WTC11 (cell line): ENCODE results near the gene UBR2. TPM values are rescaled to one million over a fixed set of nuclear protein-coding genes. Genes with fewer than 3 reads are reported as not detected.

Experiments used
- ATAC-seq: fragments of 200-7000 bp; cut with Tn5 transposase; 2 replicates; pipeline ENCODE4 v1.10.0; 2021; ENCODE audit warnings: mild to moderate bottlenecking, moderate library complexity
- CTCF ChIA-PET: fragments of 300-600 bp; sonication (Branson Sonifier 250); formaldehyde crosslinking; loops from one replicate; lab custom pipeline; 2021; ENCODE audit warnings: antibody characterized with exemption; lab: Charles Lee
- POLR2A ChIA-PET: fragments of 350-600 bp; sonication (Branson Sonifier 250); formaldehyde crosslinking; loops from one replicate; lab custom pipeline; 2021; ENCODE audit warnings: antibody characterized with exemption; lab: Charles Lee
- DNase-seq: peaks from one replicate; pipeline ENCODE4 v3.0.0; 2021; ENCODE audit warnings: low spot score
- H3K27ac Mint-ChIP-seq: 2 replicates; pipeline ENCODE4 v1.8.0; 2021; ENCODE audit warnings: mixed read lengths
- H3K27me3 Mint-ChIP-seq: 2 replicates; pipeline ENCODE4 v1.8.0; 2021; ENCODE audit warnings: low read depth, mild to moderate bottlenecking, moderate library complexity, mixed read lengths
- H3K36me3 Mint-ChIP-seq: 2 replicates; pipeline ENCODE4 v1.8.0; 2021; ENCODE audit warnings: mixed read lengths
- H3K4me1 Mint-ChIP-seq: 2 replicates; pipeline ENCODE4 v1.8.0; 2022; ENCODE audit warnings: mixed read lengths
- H3K4me3 Mint-ChIP-seq: 2 replicates; pipeline ENCODE4 v1.8.0; 2021; ENCODE audit warnings: mild to moderate bottlenecking, moderate library complexity, mixed read lengths
- H3K9me3 Mint-ChIP-seq: 2 replicates; pipeline ENCODE4 v1.8.0; 2021; ENCODE audit warnings: mixed read lengths
- ATF6 ChIP-seq: sonication (generic); formaldehyde crosslinking; IDR thresholded peaks from 2 replicates; pipeline ENCODE4 v1.8.1; 2023; ENCODE audit warnings: mild to moderate bottlenecking, missing genetic modification reagents
- CDX4 ChIP-seq: fragments of 250-450 bp; sonication (Bioruptor Pico); IDR thresholded peaks from 2 replicates; pipeline ENCODE4 v1.9.0; 2021; ENCODE audit warnings: moderate library complexity, mild to moderate bottlenecking, inconsistent platforms, borderline replicate concordance
- CREM ChIP-seq: sonication (generic); formaldehyde crosslinking; IDR thresholded peaks from 2 replicates; pipeline ENCODE4 v1.8.1; 2022; ENCODE audit warnings: mild to moderate bottlenecking, missing genetic modification reagents, moderate library complexity
- E2F4 ChIP-seq: sonication (generic); formaldehyde crosslinking; IDR thresholded peaks from 2 replicates; pipeline ENCODE4 v1.8.1; 2022; ENCODE audit warnings: low read depth, mild to moderate bottlenecking, moderate library complexity, missing genetic modification reagents, borderline replicate concordance
- FOXJ3 ChIP-seq: sonication (generic); formaldehyde crosslinking; IDR thresholded peaks from 2 replicates; pipeline ENCODE4 v1.9.0; 2021; ENCODE audit warnings: missing genetic modification reagents, mild to moderate bottlenecking, borderline replicate concordance
- GRHL2 ChIP-seq: fragments of 250-450 bp; sonication (Bioruptor Pico); IDR thresholded peaks from 2 replicates; pipeline ENCODE4 v1.8.0; 2022; ENCODE audit warnings: mild to moderate bottlenecking, moderate library complexity; ENCODE audit not compliant: insufficient replicate concordance, severe bottlenecking
- KAT7 ChIP-seq: sonication (generic); formaldehyde crosslinking; IDR thresholded peaks from 2 replicates; pipeline ENCODE4 v1.8.1; 2023; ENCODE audit warnings: missing genetic modification reagents, mild to moderate bottlenecking, borderline replicate concordance
- MAX ChIP-seq: sonication (generic); formaldehyde crosslinking; IDR thresholded peaks from 2 replicates; pipeline ENCODE4 v1.8.0; 2022; ENCODE audit warnings: mild to moderate bottlenecking, missing genetic modification reagents
- NR1H2 ChIP-seq: sonication (generic); formaldehyde crosslinking; IDR thresholded peaks from 2 replicates; pipeline ENCODE4 v1.9.0; 2021; ENCODE audit warnings: mild to moderate bottlenecking, moderate library complexity, missing genetic modification reagents
- PRDM15 ChIP-seq: sonication (generic); formaldehyde crosslinking; IDR thresholded peaks from 2 replicates; pipeline ENCODE4 v1.8.0; 2022; ENCODE audit warnings: missing genetic modification reagents
- SMAD3 ChIP-seq: sonication (generic); formaldehyde crosslinking; IDR thresholded peaks from 2 replicates; pipeline ENCODE4 v1.8.0; 2022; ENCODE audit warnings: missing genetic modification reagents, mild to moderate bottlenecking, borderline replicate concordance
- SP1 ChIP-seq: sonication (generic); formaldehyde crosslinking; conservative IDR thresholded peaks from 2 replicates; pipeline ENCODE4 v1.8.1; 2022; ENCODE audit warnings: missing genetic modification reagents
- TP53 ChIP-seq: sonication (generic); formaldehyde crosslinking; IDR thresholded peaks from 2 replicates; pipeline ENCODE4 v1.8.1; 2023; ENCODE audit warnings: mild to moderate bottlenecking, missing genetic modification reagents
- USF2 ChIP-seq: sonication (generic); formaldehyde crosslinking; IDR thresholded peaks from 2 replicates; pipeline ENCODE4 v1.8.1; 2023; ENCODE audit warnings: mild to moderate bottlenecking, missing genetic modification reagents, moderate library complexity
- ZNF138 ChIP-seq: sonication (generic); formaldehyde crosslinking; conservative IDR thresholded peaks from 2 replicates; pipeline ENCODE4 v1.8.1; 2022; ENCODE audit warnings: mild to moderate bottlenecking, moderate library complexity, missing genetic modification reagents
- ZNF219 ChIP-seq: sonication (generic); formaldehyde crosslinking; IDR thresholded peaks from 2 replicates; pipeline ENCODE4 v1.8.0; 2023; ENCODE audit warnings: missing genetic modification reagents, mild to moderate bottlenecking, borderline replicate concordance
- ZNF263 ChIP-seq: sonication (generic); formaldehyde crosslinking; IDR thresholded peaks from 2 replicates; pipeline ENCODE4 v1.8.1; 2022; ENCODE audit warnings: low read depth, mild to moderate bottlenecking, moderate library complexity, missing genetic modification reagents
- ZNF317 ChIP-seq: sonication (generic); formaldehyde crosslinking; IDR thresholded peaks from 2 replicates; pipeline ENCODE4 v1.8.1; 2023; ENCODE audit warnings: low read depth, mild to moderate bottlenecking, moderate library complexity, missing genetic modification reagents, borderline replicate concordance
- ZNF396 ChIP-seq: fragments of 250-450 bp; sonication (Bioruptor Pico); IDR thresholded peaks from 2 replicates; pipeline ENCODE4 v1.8.0; 2021; ENCODE audit warnings: mild to moderate bottlenecking, moderate library complexity, borderline replicate concordance
- ZNF423 ChIP-seq: fragments of 250-450 bp; sonication (Bioruptor Pico); IDR thresholded peaks from 2 replicates; pipeline ENCODE4 v2.1.2; 2022; ENCODE audit warnings: mild to moderate bottlenecking, moderate library complexity
- ZNF512 ChIP-seq: sonication (generic); formaldehyde crosslinking; IDR thresholded peaks from 2 replicates; pipeline ENCODE4 v1.8.1; 2022; ENCODE audit warnings: missing genetic modification reagents, borderline replicate concordance
- ZSCAN18 ChIP-seq: fragments of 250-450 bp; sonication (Bioruptor Pico); IDR thresholded peaks from 2 replicates; pipeline ENCODE4 v2.1.2; 2022; ENCODE audit warnings: mild to moderate bottlenecking, moderate library complexity
- total RNA-seq: library from RNA; stranded (reverse); gene quantifications from 3 replicates; pipeline ENCODE4 v1.2.3, GENCODE V29; 2021

UBR2 gene
- total RNA-seq, 1 experiment from 2014 or later = 18.8 TPM

GRCh38 chr6:42598300-42598699 is 34.5 kb downstream of the UBR2 start:
- CTCF ChIA-PET = interaction anchor here (0.6 kb wide), 1 partner anchor 185 kb away, joined by 3 read pairs; no protein-coding TSS in a partner anchor
- POLR2A ChIA-PET = no interaction called here
- H3K36me3 Mint-ChIP-seq = peaks cover 10% of the 10 kb centered on the region
- no peaks in the 10 kb centered on the region for H3K4me1 Mint-ChIP-seq
- DNase-seq (no peak), ATAC-seq (no peak)
- H3K4me3 Mint-ChIP-seq = no peak overlapping the region
- no peak for TF ChIP-seq ZNF317 (CRISPR knock-in tag)
- no peak for TF ChIP-seq CDX4
- TF ChIP-seq GRHL2 (CRISPR knock-in tag) = no peak
- no peak for TF ChIP-seq KAT7 (CRISPR knock-in tag)
- no peak for TF ChIP-seq USF2 (CRISPR knock-in tag)
- TF ChIP-seq ZSCAN18 (CRISPR knock-in tag) = no peak
- no peak for TF ChIP-seq SP1
- TF ChIP-seq PRDM15 (CRISPR knock-in tag) = no peak
- no peak for TF ChIP-seq ZNF263 (CRISPR knock-in tag)
- no peak for TF ChIP-seq E2F4 (CRISPR knock-in tag)
- TF ChIP-seq TP53 = no peak
- TF ChIP-seq MAX (CRISPR knock-in tag) = no peak
- TF ChIP-seq ZNF138 = no peak
- no peak for TF ChIP-seq NR1H2
- no peak for TF ChIP-seq ZNF396 (CRISPR knock-in tag)
- H3K9me3 Mint-ChIP-seq = no peaks in the 10 kb centered on the region
- no peaks in the 10 kb centered on the region for H3K27me3 Mint-ChIP-seq
- H3K27ac Mint-ChIP-seq = no peak overlapping the region; the same call in 1 of the 2 replicates

- no peaks in the 10 kb centered on the region for H3K27me3 Mint-ChIP-seq
- ATAC-seq (no peak), DNase-seq (no peak)
- peaks cover 10% of the 10 kb centered on the region for H3K36me3 Mint-ChIP-seq
- no peak overlapping the region for H3K27ac Mint-ChIP-seq
- no peak overlapping the region for H3K4me3 Mint-ChIP-seq
- POLR2A ChIA-PET = no interaction called here
- CTCF ChIA-PET = interaction anchor here (1.0 kb wide), 1 partner anchor 52 kb away, joined by 4 read pairs; no protein-coding TSS in a partner anchor
- no peaks in the 10 kb centered on the region for H3K4me1 Mint-ChIP-seq
- no peaks in the 10 kb centered on the region for H3K9me3 Mint-ChIP-seq
- TF ChIP-seq MAX (CRISPR knock-in tag) (no peak), ZNF423 (CRISPR knock-in tag) (no peak), SMAD3 (CRISPR knock-in tag) (no peak), CREM (CRISPR knock-in tag) (no peak), FOXJ3 (CRISPR knock-in tag) (no peak), ATF6 (no peak), ZNF219 (CRISPR knock-in tag) (no peak), ZNF512 (CRISPR knock-in tag) (no peak), USF2 (CRISPR knock-in tag) (no peak), ZNF138 (no peak)
Measured at GRCh38 chr6:42599558-42599957, 35.7 kb downstream of the UBR2 start.
